ENCODE results near the gene POM121L2.

GRCh38 chr6:27311806-27312145 is 297 bp downstream of the POM121L2 start:
- TF ChIP-seq CTCF (conservative IDR thresholded peaks at IDR 0.05) (no peak), ZFX (IDR thresholded peaks at IDR 0.05) (no peak)

Data from C4-2B (cell line).